Natural killer cell (primary cell): ENCODE data around the gene FER. TPM values are rescaled to one million over a fixed set of nuclear protein-coding genes. Genes with fewer than 3 reads are reported as not detected.

ENCODE experiments used
- ATAC-seq, 3 donors: fragments of 150-1000 bp in 2 of 3; fragments of 200-7000 bp in 1 of 3; cut with Tn5 transposase; 1 replicate in 1 of 3; 2 replicates in 2 of 3; pipeline ENCODE4 v1.10.0; 2021; ENCODE audit warnings: mild to moderate bottlenecking in 2 of 3, moderate library complexity in 2 of 3
- DNase-seq, 2 donors: peaks; one replicate each; pipeline versions ENCODE4 v3.0.0 to v3.0.0-alpha.2; 2013 to 2021; ENCODE audit warnings: mixed read lengths in 1 of 2
- H3K27ac ChIP-seq: one replicate; pipeline ENCODE4 v1.5.1; 2013; ENCODE audit warnings: mild to moderate bottlenecking, low read length
- H3K27me3 ChIP-seq: one replicate; pipeline ENCODE4 v1.6.1; 2013; ENCODE audit warnings: low read length; ENCODE audit not compliant: control insufficient read depth, insufficient read depth
- H3K36me3 ChIP-seq: one replicate; pipeline ENCODE4 v1.6.1; 2013; ENCODE audit warnings: low read length; ENCODE audit not compliant: control insufficient read depth, insufficient read depth
- H3K4me1 ChIP-seq: one replicate; pipeline ENCODE4 v1.6.1; 2013; ENCODE audit warnings: low read length; ENCODE audit not compliant: control insufficient read depth, insufficient read depth
- H3K4me3 ChIP-seq: one replicate; pipeline ENCODE4 v1.5.1; 2013; ENCODE audit warnings: low read length
- H3K9me3 ChIP-seq: one replicate; pipeline ENCODE4 v1.6.1; 2013; ENCODE audit warnings: low read length; ENCODE audit not compliant: control insufficient read depth, insufficient read depth
- H3K27ac Mint-ChIP-seq, 2 donors: one replicate each; pipeline ENCODE4 v1.8.0; 2022; ENCODE audit warnings: mild to moderate bottlenecking in 2 of 2, mixed read lengths in 2 of 2, moderate library complexity in 1 of 2
- H3K27me3 Mint-ChIP-seq, 2 donors: one replicate each; pipeline ENCODE4 v1.8.0; 2022; ENCODE audit warnings: low read depth in 2 of 2, mixed read lengths in 2 of 2
- H3K36me3 Mint-ChIP-seq: one replicate; pipeline ENCODE4 v1.8.0; 2022; ENCODE audit warnings: mixed read lengths
- H3K4me1 Mint-ChIP-seq, 2 donors: one replicate each; pipeline ENCODE4 v1.8.0; 2022; ENCODE audit warnings: mixed read lengths in 2 of 2
- H3K4me3 Mint-ChIP-seq: one replicate; pipeline ENCODE4 v1.8.0; 2022; ENCODE audit warnings: mild to moderate bottlenecking, moderate library complexity, mixed read lengths
- H3K9me3 Mint-ChIP-seq, 2 donors: one replicate each; pipeline ENCODE4 v1.8.0; 2022; ENCODE audit warnings: mixed read lengths in 2 of 2
- CTCF ChIP-seq: fragments of 200-600 bp; IDR thresholded peaks from one replicate; pipeline ENCODE4 v1.8.0; 2022; ENCODE audit warnings: antibody characterized with exemption
- WGBS: methylation state at CpG from one replicate; pipeline ENCODE4 v1.1.7; 2013; ENCODE audit warnings: missing lambda C conversion rate; ENCODE audit not compliant: insufficient coverage; 5-methylcytosine and 5-hydroxymethylcytosine counted together
- intact Hi-C: fragments of 100-400 bp; cut with micrococcal nuclease; formaldehyde crosslinking; loops from one replicate; pipeline ENCODE4 v1.14.2; 2022
- total RNA-seq, 4 donors: library from RNA; stranded (reverse); fragments of 120-200 nt in 1 of 4; gene quantifications; one replicate each; pipeline versions ENCODE4 v1.2.3 to v1.2.4, GENCODE V29; 2013 to 2022

The FER gene
- total RNA-seq, 3 donors from 2014 or later (not counting 1 experiment from before 2014, with no cell fraction given) = 17.3 to 25.2 (median 19.4) TPM

GRCh38 chr5:108748401-108749127 is 867 bp downstream of the FER start:
- Histone ChIP-seq H3K27ac (peak overlapping the region; percentile 92), H3K36me3 (no peaks in the 10 kb centered on the region), H3K4me3 (peak overlapping the region; percentile 88), H3K4me1 (peaks cover 12% of the 10 kb centered on the region), H3K9me3 (no peaks in the 10 kb centered on the region), H3K27me3 (no peaks in the 10 kb centered on the region)
- no peaks in the 10 kb centered on the region for H3K36me3 Mint-ChIP-seq
- under 1% methylated on average over 69 of the region's 69 CpGs for WGBS
- H3K27ac Mint-ChIP-seq = peak overlapping the region; percentile 91 to 95
- intact Hi-C loops = loop anchor here (1.0 to 5.0 kb wide), 5 partner anchors 20 to 939 kb away; partner anchors contain the start of genes FBXL17 and MAN2A1
- no peaks in the 10 kb centered on the region for H3K9me3 Mint-ChIP-seq
- no peak for TF ChIP-seq CTCF
- DNase-seq (peak; percentile 97 to 98), ATAC-seq (peak; percentile 87 to 98 (median 92))
- H3K27me3 Mint-ChIP-seq = no peaks in the 10 kb centered on the region
- H3K4me1 Mint-ChIP-seq = peaks cover 21% of the 10 kb centered on the region in 2 donors
- peak overlapping the region; percentile 96 for H3K4me3 Mint-ChIP-seq

GRCh38 chr5:108749128-108749861 is 1.6 kb downstream of the FER start:
- Histone ChIP-seq H3K9me3 (no peaks in the 10 kb centered on the region), H3K4me3 (peak overlapping the region; percentile 88), H3K36me3 (no peaks in the 10 kb centered on the region), H3K27ac (peak overlapping the region; percentile 77), H3K4me1 (peaks cover 12% of the 10 kb centered on the region), H3K27me3 (no peaks in the 10 kb centered on the region)
- no peaks in the 10 kb centered on the region for H3K36me3 Mint-ChIP-seq
- H3K27me3 Mint-ChIP-seq = no peaks in the 10 kb centered on the region
- WGBS = 0% methylated on average over 38 of the region's 40 CpGs
- ATAC-seq (no peak), DNase-seq (peak in 1 of 2 donors; percentile 55)
- TF ChIP-seq CTCF = no peak
- intact Hi-C loops = loop anchor here (5.0 kb wide), 3 partner anchors 67 to 938 kb away; partner anchors contain the start of genes FBXL17 and MAN2A1
- H3K27ac Mint-ChIP-seq = peak overlapping the region; percentile 91 to 95
- H3K4me3 Mint-ChIP-seq = peak overlapping the region; percentile 96
- H3K9me3 Mint-ChIP-seq = no peaks in the 10 kb centered on the region
- H3K4me1 Mint-ChIP-seq = peaks cover 21% of the 10 kb centered on the region in 2 donors

- intact Hi-C loops = no loop called here
- Mint-ChIP-seq H3K27ac (no peak overlapping the region), H3K36me3 (no peaks in the 10 kb centered on the region), H3K4me1 (peaks cover 13% of the 10 kb centered on the region in 2 donors), H3K4me3 (no peak overlapping the region), H3K27me3 (no peaks in the 10 kb centered on the region), H3K9me3 (no peaks in the 10 kb centered on the region)
- Histone ChIP-seq H3K27me3 (no peaks in the 10 kb centered on the region), H3K4me3 (no peak overlapping the region), H3K9me3 (no peaks in the 10 kb centered on the region), H3K27ac (no peak overlapping the region), H3K4me1 (peaks cover 5% of the 10 kb centered on the region), H3K36me3 (no peaks in the 10 kb centered on the region)
- no peak for ATAC-seq
- no CpG with 5 or more reads among the region's 3 CpGs for WGBS
- no peak for DNase-seq
- TF ChIP-seq CTCF = no peak
Measured at GRCh38 chr5:108753331-108753730, 5.6 kb downstream of the FER start.
